DOHH2 (cell line): ENCODE results near the gene SLC9A8.

ENCODE experiments used
- CTCF ChIP-seq: fragments of 200-600 bp; sonication (generic); IDR thresholded peaks from one replicate; pipeline ENCODE4 v1.5.1; 2014; ENCODE audit warnings: antibody characterized with exemption, mild to moderate bottlenecking, low read depth, low read length; ENCODE audit not compliant: poor library complexity, severe bottlenecking
- EZH2phosphoT487 ChIP-seq: fragments of 200-600 bp; sonication (generic); IDR thresholded peaks from 2 replicates; pipeline ENCODE4 v1.6.1; 2017; ENCODE audit warnings: borderline replicate concordance, mild to moderate bottlenecking, antibody characterized with exemption, low read length, moderate library complexity, mixed read lengths

GRCh38 chr20:49814057-49814694 is 1.5 kb downstream of the SLC9A8 start:
- no peak for TF ChIP-seq CTCF
- no peak for TF ChIP-seq EZH2phosphoT487
